ENCODE results near the gene SLC44A3. TPM values are rescaled to one million over a fixed set of nuclear protein-coding genes. Genes with fewer than 3 reads are reported as not detected.

SLC44A3 gene
- total RNA-seq, 2 donors from 2014 or later, result 17.8 to 32.9 TPM

DNA sequence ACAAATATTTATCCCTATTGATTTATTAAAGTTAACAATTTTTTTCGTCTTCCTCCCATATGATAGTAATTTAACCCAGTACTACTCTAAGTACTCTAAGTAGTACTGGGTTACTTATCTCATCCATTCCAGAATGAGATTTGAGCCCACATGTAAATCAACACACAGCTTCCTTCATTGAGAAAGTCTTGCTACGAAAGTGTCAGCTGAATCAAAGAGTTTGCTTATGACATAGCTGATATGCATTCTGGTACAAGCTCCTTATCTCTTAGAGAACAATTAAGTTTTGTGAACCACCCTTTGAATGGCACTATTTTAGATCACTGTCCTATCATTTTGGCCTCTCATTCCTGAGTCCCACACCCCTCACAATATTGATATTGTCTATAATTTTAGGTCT lies 2.4 kb upstream of the SLC44A3 start:
- H3K36me3 ChIP-seq (replicated peaks in 1 of 2; ENCODE audit: insufficient read depth in 1 of 2, low read depth in 2 of 2), result no peaks in the 10 kb centered on the region
- H3K9me3 ChIP-seq, result no peaks in the 10 kb centered on the region
- intact Hi-C loops (cut with DNase I), result no loop called here
- TF ChIP-seq POLR2A (IDR thresholded peaks at IDR 0.05), result no peak
- no peak for TF ChIP-seq CTCF (IDR thresholded peaks at IDR 0.05)
- no peak for ATAC-seq
- no peak overlapping the region for H3K27ac ChIP-seq
- 29 to 39% methylated on average over 2 of the region's 2 CpGs for WGBS, 2 donors
- no peak for DNase-seq
- H3K4me1 ChIP-seq, result peaks cover 32% of the 10 kb centered on the region
- H3K4me3 ChIP-seq, result no peak overlapping the region
- H3K27me3 ChIP-seq, result no peaks in the 10 kb centered on the region

DNA sequence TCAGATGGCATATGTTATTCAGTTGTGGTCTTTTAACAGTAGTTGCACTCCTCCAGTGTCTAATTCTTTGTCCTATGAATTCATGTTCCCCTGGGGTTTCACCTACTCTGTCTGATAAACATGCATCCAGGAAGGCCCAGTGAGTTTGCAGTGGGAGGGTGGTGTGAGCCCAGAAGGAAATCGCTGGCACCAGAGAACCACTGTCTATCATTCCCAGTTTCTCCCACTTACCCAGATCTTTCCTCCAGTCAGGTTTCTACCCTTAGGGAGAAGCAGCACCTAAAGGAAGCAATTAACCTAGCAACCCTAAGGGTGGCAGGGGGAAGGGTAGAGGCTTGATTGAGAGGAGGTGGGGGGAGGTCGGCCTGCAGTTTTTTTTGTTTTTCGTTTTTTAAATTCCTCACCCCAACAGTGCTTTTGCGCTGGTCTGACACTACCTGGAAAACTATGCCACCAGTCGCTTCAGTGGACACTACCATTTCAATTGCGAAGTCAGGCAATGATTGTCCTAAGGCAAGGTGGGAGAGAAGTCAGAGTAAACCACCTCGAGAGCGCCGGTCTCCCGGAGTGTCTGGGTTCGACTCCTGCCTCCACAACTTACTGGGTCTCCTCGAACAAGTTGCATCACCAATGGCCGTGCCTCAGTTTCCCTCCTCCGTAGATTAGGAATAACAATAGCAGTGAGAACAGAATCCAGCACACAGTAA lies 766 bp upstream of the SLC44A3 start:
- WGBS, 2 donors, result 10 to 13% methylated on average over 13 to 14 of the region's 14 CpGs
- H3K4me3 ChIP-seq, result peak overlapping the region; percentile 54 to 74
- H3K27me3 ChIP-seq, result no peaks in the 10 kb centered on the region
- ATAC-seq (no peak), DNase-seq (peak in 1 of 4 donors; percentile 39)
- TF ChIP-seq CTCF (IDR thresholded peaks at IDR 0.05), result no peak
- no peak for TF ChIP-seq POLR2A (IDR thresholded peaks at IDR 0.05)
- no peaks in the 10 kb centered on the region for H3K36me3 ChIP-seq (replicated peaks in 1 of 2; ENCODE audit: insufficient read depth in 1 of 2, low read depth in 2 of 2)
- intact Hi-C loops (cut with DNase I), result no loop called here
- peak overlapping the region; percentile 82 to 92 (median 90) for H3K27ac ChIP-seq
- peaks cover 42% of the 10 kb centered on the region for H3K4me1 ChIP-seq
- no peaks in the 10 kb centered on the region for H3K9me3 ChIP-seq

DNA sequence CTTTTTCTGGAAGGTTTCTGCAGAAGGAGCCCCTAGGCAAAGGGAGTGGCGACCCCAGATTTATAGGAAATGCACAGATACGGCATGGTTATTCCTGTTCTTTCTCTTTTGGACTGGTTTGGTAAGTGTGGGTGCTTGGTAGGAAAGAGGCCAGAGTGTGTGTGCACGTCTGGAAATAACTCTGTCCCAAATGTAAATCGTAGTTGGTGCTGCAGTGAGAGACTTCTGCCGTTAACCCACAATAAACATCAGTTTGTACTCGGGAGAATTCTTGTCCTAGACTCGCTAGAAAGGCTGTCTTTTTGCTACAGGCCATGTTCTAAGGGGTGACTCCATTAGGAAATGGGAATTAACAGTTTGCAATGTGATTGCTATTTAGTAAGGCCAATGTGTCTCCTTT lies 779 bp downstream of the SLC44A3 start:
- no peaks in the 10 kb centered on the region for H3K27me3 ChIP-seq
- H3K36me3 ChIP-seq (replicated peaks in 1 of 2; ENCODE audit: insufficient read depth in 1 of 2, low read depth in 2 of 2), result peaks cover 0 to 5% of the 10 kb centered on the region in 2 donors
- intact Hi-C loops (cut with DNase I), result no loop called here
- no peak for TF ChIP-seq POLR2A (IDR thresholded peaks at IDR 0.05)
- TF ChIP-seq CTCF (IDR thresholded peaks at IDR 0.05), result no peak
- ATAC-seq, result peak; percentile 29
- H3K4me1 ChIP-seq, result peaks cover 42% of the 10 kb centered on the region
- 6 to 11% methylated on average over 7 of the region's 7 CpGs for WGBS, 2 donors
- H3K27ac ChIP-seq, result peak overlapping the region; percentile 82 to 92 (median 90)
- DNase-seq, result no peak
- H3K4me3 ChIP-seq, result peak overlapping the region; percentile 54 to 74
- H3K9me3 ChIP-seq, result no peaks in the 10 kb centered on the region

GRCh38 chr1:94821636-94822305 lies 1.6 kb downstream of the SLC44A3 start:
- DNase-seq (peak in 2 of 4 donors; percentile 25 to 38), ATAC-seq (peak; percentile 81)
- Histone ChIP-seq H3K27ac (peak overlapping the region; percentile 82 to 92 (median 90)), H3K4me3 (no peak overlapping the region), H3K27me3 (no peaks in the 10 kb centered on the region), H3K36me3 (replicated peaks in 1 of 2; ENCODE audit: insufficient read depth in 1 of 2, low read depth in 2 of 2) (peaks cover 0 to 7% of the 10 kb centered on the region in 2 donors), H3K9me3 (no peaks in the 10 kb centered on the region), H3K4me1 (peaks cover 42% of the 10 kb centered on the region)
- WGBS, 2 donors, result 17 to 19% methylated on average over 9 of the region's 9 CpGs
- intact Hi-C loops (cut with DNase I), result no loop called here
- peak; percentile 19 to 72 (median 42) for TF ChIP-seq POLR2A (IDR thresholded peaks at IDR 0.05)
- no peak for TF ChIP-seq CTCF (IDR thresholded peaks at IDR 0.05)

Data from body of pancreas (tissue), 4 donors.